ENCODE measurements around the gene MTMR2.

MTMR2 gene

DNA sequence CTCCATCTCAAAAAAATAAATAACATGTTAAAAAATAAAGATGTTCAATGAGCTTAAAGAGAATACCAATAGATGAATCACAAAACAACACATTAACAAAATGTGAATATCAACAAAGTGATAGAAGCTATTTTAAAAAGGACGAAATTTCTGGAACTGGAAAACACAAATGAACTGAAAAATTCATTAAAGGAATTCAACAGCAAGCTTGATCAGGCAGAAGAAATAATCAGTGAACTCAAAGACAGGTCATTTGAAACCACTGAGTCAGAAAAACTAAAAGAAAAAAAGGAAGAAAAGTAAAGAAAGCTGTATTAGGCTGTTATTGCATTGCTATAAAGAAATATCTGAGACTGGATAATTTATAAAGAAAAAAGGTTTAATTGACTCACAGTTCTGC, 7.0 kb upstream of the MTMR2 start:
- no peak overlapping the region for H3K4me3 ChIP-seq (ENCODE audit: control insufficient read depth, low read depth, low read length)
- TF ChIP-seq, protein P1, sequence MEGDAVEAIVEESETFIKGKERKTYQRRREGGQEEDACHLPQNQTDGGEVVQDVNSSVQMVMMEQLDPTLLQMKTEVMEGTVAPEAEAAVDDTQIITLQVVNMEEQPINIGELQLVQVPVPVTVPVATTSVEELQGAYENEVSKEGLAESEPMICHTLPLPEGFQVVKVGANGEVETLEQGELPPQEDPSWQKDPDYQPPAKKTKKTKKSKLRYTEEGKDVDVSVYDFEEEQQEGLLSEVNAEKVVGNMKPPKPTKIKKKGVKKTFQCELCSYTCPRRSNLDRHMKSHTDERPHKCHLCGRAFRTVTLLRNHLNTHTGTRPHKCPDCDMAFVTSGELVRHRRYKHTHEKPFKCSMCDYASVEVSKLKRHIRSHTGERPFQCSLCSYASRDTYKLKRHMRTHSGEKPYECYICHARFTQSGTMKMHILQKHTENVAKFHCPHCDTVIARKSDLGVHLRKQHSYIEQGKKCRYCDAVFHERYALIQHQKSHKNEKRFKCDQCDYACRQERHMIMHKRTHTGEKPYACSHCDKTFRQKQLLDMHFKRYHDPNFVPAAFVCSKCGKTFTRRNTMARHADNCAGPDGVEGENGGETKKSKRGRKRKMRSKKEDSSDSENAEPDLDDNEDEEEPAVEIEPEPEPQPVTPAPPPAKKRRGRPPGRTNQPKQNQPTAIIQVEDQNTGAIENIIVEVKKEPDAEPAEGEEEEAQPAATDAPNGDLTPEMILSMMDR (conservative IDR thresholded peaks at IDR 0.05; ENCODE audit: control insufficient read depth, insufficient read depth, low read depth, low read length) = no peak
- DNase-seq (ENCODE audit: low read depth) = no peak

DNA sequence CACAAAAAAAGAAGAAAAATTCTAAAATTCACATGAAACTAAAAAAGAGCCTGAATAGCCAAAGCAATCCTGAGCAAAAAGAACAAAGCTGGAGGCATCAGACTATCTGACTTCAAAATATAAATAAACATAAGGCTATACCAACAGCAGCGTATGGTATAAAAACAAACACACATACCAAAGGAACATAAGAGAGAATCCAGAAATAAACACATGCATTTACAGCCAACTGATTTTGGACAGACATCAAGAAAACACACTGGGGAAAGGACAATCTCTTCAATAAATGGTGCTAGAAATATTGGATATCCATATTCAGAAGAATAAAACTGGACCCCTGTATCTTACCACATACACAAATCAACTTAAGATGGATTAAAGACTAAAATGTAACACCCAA, 2.8 kb upstream of the MTMR2 start:
- no peak overlapping the region for H3K4me3 ChIP-seq (ENCODE audit: control insufficient read depth, low read depth, low read length)
- TF ChIP-seq, protein P1 (conservative IDR thresholded peaks at IDR 0.05; ENCODE audit: control insufficient read depth, insufficient read depth, low read depth, low read length) = no peak
- DNase-seq (ENCODE audit: low read depth) = no peak

DNA sequence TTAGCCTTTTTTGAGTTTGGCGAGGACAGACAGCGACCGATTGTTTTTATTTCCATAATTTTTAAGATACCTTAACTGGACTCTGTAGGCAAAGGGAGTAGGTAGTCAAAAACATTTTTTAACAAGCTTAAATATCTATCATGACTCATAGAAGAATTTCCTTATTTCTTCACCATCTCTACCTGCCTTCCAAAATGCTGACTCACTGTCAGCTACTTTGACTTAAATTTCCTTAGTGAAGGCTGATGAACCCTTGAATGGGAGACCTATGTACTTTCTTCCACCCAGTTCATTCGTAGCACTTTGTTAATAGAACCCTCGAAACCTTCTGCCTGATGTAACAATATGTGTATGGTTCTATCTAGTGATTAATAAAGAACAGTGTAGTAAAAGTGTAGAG, 1.1 kb upstream of the MTMR2 start:
- H3K4me3 ChIP-seq (ENCODE audit: control insufficient read depth, low read depth, low read length) = no peak overlapping the region
- TF ChIP-seq, protein P1 (conservative IDR thresholded peaks at IDR 0.05; ENCODE audit: control insufficient read depth, insufficient read depth, low read depth, low read length) = no peak
- DNase-seq (ENCODE audit: low read depth) = peak; percentile 22

DNA sequence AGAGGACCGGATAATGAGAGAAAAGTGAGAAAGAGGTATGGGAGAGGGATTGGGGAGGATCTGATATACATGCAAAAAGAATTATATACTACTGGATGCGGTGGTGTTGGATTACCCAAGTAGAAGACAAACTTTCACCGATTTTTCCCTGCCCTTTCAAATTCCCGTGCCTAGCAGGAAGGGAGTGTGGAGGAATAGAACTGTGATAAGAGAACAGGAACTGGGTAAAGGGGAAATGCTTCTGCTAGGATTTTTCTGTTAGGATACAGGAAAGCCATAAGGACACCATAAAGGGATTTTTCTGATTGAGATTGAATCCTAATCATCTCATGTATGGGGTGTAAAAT, 480 bp upstream of the MTMR2 start:
- TF ChIP-seq, protein P1 (conservative IDR thresholded peaks at IDR 0.05; ENCODE audit: control insufficient read depth, insufficient read depth, low read depth, low read length) = no peak
- peak overlapping the region; percentile 90 for H3K4me3 ChIP-seq (ENCODE audit: control insufficient read depth, low read depth, low read length)
- DNase-seq (ENCODE audit: low read depth) = peak; percentile 54

DNA sequence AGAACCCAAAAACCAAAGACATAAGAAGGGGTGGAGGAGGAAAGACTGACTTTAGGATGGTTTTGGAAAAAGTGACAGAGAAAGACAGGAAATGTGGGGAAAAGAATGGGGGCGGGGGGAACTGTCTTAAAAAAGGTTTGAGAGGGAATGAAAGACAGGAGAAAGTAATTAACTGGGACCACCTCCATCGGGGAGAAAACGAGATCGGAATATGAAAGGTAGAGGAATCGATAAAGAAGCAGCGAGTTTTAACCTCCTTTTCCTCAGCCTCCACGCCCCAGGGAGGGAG, 524 bp downstream of the MTMR2 start:
- TF ChIP-seq, protein P1 (conservative IDR thresholded peaks at IDR 0.05; ENCODE audit: control insufficient read depth, insufficient read depth, low read depth, low read length) = no peak
- peak overlapping the region; percentile 90 for H3K4me3 ChIP-seq (ENCODE audit: control insufficient read depth, low read depth, low read length)
- DNase-seq (ENCODE audit: low read depth) = no peak

DNA sequence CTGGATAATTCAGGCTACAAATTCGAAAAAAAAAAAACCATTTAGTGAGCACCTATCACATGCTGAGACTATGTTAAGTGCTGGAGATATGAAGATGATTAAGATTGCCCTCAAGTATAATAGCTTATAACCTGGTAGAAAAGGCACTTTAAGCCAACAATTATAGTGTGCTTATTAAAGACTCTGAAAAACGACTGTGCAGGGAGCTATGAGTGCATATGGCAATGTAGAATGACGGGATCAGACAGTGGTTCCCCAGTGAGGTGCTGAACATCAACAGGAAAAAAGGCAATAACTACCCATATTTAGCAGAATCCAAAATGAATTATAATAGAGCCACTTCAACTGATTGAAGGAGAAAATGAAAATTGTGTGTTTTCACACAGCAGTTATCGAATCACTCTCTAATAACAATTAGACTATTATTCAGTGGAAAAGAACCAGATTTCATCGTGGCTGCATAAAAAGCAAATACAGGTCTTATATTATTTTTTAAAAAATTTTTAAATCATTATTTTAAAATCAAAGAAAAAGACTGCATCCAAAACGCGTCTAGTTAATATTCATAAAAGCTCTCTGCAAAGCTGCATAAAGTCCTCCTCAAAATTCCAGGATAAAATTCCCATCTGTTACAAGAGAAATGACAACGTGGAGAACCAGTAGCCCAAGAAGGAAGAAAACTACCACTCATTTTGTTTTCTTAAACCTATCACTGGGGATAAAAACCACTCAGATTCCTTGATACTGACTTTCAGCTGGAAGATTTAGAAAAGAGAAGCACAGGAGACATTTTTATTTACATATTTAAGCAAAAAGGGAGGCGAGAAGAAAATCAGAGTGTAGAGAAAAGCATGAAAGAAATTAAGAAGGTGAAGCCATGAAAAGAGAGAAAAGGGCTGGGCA, 1.1 kb downstream of the MTMR2 start:
- TF ChIP-seq, protein P1 (conservative IDR thresholded peaks at IDR 0.05; ENCODE audit: control insufficient read depth, insufficient read depth, low read depth, low read length) = no peak
- peak; percentile 22 for DNase-seq (ENCODE audit: low read depth)
- peak overlapping the region; percentile 90 for H3K4me3 ChIP-seq (ENCODE audit: control insufficient read depth, low read depth, low read length)

All from fibroblast of mammary gland (primary cell).